Frontal cortex (tissue), 4 donors: ENCODE data around the gene TTLL8. TPM values are rescaled to one million over a fixed set of nuclear protein-coding genes. Genes with fewer than 3 reads are reported as not detected.

Source experiments
- DNase-seq, 2 donors: peaks; one replicate each; pipeline ENCODE4 v3.0.0; 2012; ENCODE audit warnings: low spot score in 2 of 2
- FAIRE-seq: peaks from 2 replicates; lab custom pipeline; 2012; peaks lifted over from hg19 to GRCh38; lab: Jason Lieb, UNC
- total RNA-seq: library from RNA; depleted of rRNA; stranded (reverse); fragments of >200 nt; gene quantifications from one replicate; pipeline ENCODE4 v1.2.3, GENCODE V29; 2014
- donor health status: control.
- donor health status: control.
- donor health status: control.

Gene TTLL8
- total RNA-seq, 1 donor from 2014 or later, result not detected

- no peak for FAIRE-seq
- DNase-seq, result no peak
These were observed 85.7 kb downstream of the TTLL8 start for GRCh38 chr22:49972163-49973017.

GRCh38 chr22:49971232-49972162 is 86.6 kb downstream of the TTLL8 start:
- no peak for FAIRE-seq

GRCh38 chr22:49970528-49971231 is 87.4 kb downstream of the TTLL8 start:
- DNase-seq (peak; percentile 86 to 94), FAIRE-seq (no peak)

More at GRCh38 chr22:49971232-49972162, 86.6 kb downstream of the TTLL8 start:
- peak; percentile 69 to 77 for DNase-seq

- no peak for DNase-seq
These were observed 88.2 kb downstream of the TTLL8 start for GRCh38 chr22:49969751-49970527.

GRCh38 chr22:49968831-49969661 is 89.1 kb downstream of the TTLL8 start:
- FAIRE-seq, result no peak
- DNase-seq, result no peak

More at GRCh38 chr22:49969751-49970527, 88.2 kb downstream of the TTLL8 start:
- no peak for FAIRE-seq

Other genes starting within 250 kb of the TTLL8 start
- 50.1 TPM for gene BRD1, start 230.4 kb downstream of the TTLL8 start, total RNA-seq
- gene ZBED4, start 204.5 kb downstream of the TTLL8 start, total RNA-seq, result 23.2 TPM
- 8.6 TPM for gene ALG12, start 139.9 kb downstream of the TTLL8 start, total RNA-seq
- 17.5 TPM for gene CRELD2, start 139.7 kb downstream of the TTLL8 start, total RNA-seq
- gene PIM3, start 97.5 kb downstream of the TTLL8 start, total RNA-seq, result 16.3 TPM
- under 0.01 TPM for gene IL17REL, start 45.5 kb downstream of the TTLL8 start, total RNA-seq
- 17.9 TPM for gene MLC1, start 27.1 kb upstream of the TTLL8 start, total RNA-seq
- 3.3 TPM for gene MOV10L1, start 31.7 kb upstream of the TTLL8 start, total RNA-seq
- 2.0 TPM for gene PANX2, start 112.4 kb upstream of the TTLL8 start, total RNA-seq
- gene TRABD, start 127.6 kb upstream of the TTLL8 start, total RNA-seq, result 4.9 TPM
- gene SELENOO, start 142.7 kb upstream of the TTLL8 start, total RNA-seq, result 6.1 TPM
- 29.3 TPM for gene TUBGCP6, start 186.7 kb upstream of the TTLL8 start, total RNA-seq
- 16.7 TPM for gene HDAC10, start 193.0 kb upstream of the TTLL8 start, total RNA-seq
- gene MAPK12, start 203.4 kb upstream of the TTLL8 start, total RNA-seq, result 11.4 TPM
- gene MAPK11, start 212.1 kb upstream of the TTLL8 start, total RNA-seq, result 16.3 TPM
- gene PLXNB2, start 249.3 kb upstream of the TTLL8 start, total RNA-seq, result 44.4 TPM